GM13976 (cell line): Measurements from ENCODE around the gene FAM241B.

ENCODE experiments used
- DNase-seq: peaks from one replicate; pipeline ENCODE4 v3.0.0; 2012; ENCODE audit warnings: low spot score
- CTCF ChIP-seq: IDR thresholded peaks from 2 replicates; pipeline ENCODE4 v1.5.1; 2012; ENCODE audit warnings: borderline replicate concordance, mild to moderate bottlenecking; ENCODE audit not compliant: insufficient read depth; ENCODE audit errors: extremely low read depth, missing control alignments, control extremely low read depth
- in situ Hi-C: fragments of 300-500 bp; cut with MboI; formaldehyde crosslinking; loops from one replicate; pipeline ENCODE4 v1.12.0; 2022; ENCODE audit warnings: low sequenced_read_pairs, mixed read lengths, inconsistent platforms; ENCODE audit not compliant: unreplicated experiment

FAM241B gene

GRCh38 chr10:69624245-69624786, 5.7 kb upstream of the FAM241B start:
- in situ Hi-C loops: no loop called here
- TF ChIP-seq CTCF: no peak
- no peak for DNase-seq

GRCh38 chr10:69626826-69627225, 3.2 kb upstream of the FAM241B start:
- in situ Hi-C loops: no loop called here
- no peak for DNase-seq
- no peak for TF ChIP-seq CTCF

- no peak for TF ChIP-seq CTCF
- DNase-seq: no peak
- in situ Hi-C loops: no loop called here
Observed at GRCh38 chr10:69628891-69629290, 1.2 kb upstream of the FAM241B start.

GRCh38 chr10:69629519-69629896, 539 bp upstream of the FAM241B start:
- in situ Hi-C loops: no loop called here
- no peak for TF ChIP-seq CTCF
- no peak for DNase-seq

- in situ Hi-C loops: no loop called here
- DNase-seq: no peak
Observed at GRCh38 chr10:69630651-69631400, 779 bp downstream of the FAM241B start.

GRCh38 chr10:69631566-69631965, 1.5 kb downstream of the FAM241B start:
- in situ Hi-C loops: no loop called here
- no peak for DNase-seq
- TF ChIP-seq CTCF: no peak

More at GRCh38 chr10:69630651-69631400, 779 bp downstream of the FAM241B start:
- TF ChIP-seq CTCF: no peak
